ENCODE measurements around the gene NUDT19.

- no peak for TF ChIP-seq POLR2A (IDR thresholded peaks at IDR 0.05)
- no peak for TF ChIP-seq CTCF (IDR thresholded peaks at IDR 0.05)
These were observed 16.8 kb downstream of the NUDT19 start for GRCh38 chr19:32708457-32708856.
